Tibial nerve (tissue), 4 donors: ENCODE data around the gene ING2. TPM values are rescaled to one million over a fixed set of nuclear protein-coding genes. Genes with fewer than 3 reads are reported as not detected.

Experiments used
- DNase-seq, 2 donors: peaks; one replicate each; pipeline ENCODE4 v3.0.0-alpha.2; 2019; ENCODE audit warnings: low spot score in 2 of 2
- H3K27ac ChIP-seq, 4 donors: fragments of 200-600 bp; sonication (generic) in 3 of 4; one replicate each; pipeline ENCODE4 v1.5.1; 2017 to 2019; ENCODE audit warnings: mild to moderate bottlenecking in 1 of 4
- H3K27me3 ChIP-seq, 2 donors: fragments of 200-600 bp; sonication (generic) in 1 of 2; one replicate each; pipeline versions ENCODE4 v1.5.1 to v1.6.0; 2017 to 2019
- H3K36me3 ChIP-seq, 3 donors: fragments of 200-600 bp; sonication (generic); one replicate each; pipeline ENCODE4 v1.5.1; 2018 to 2019
- H3K4me1 ChIP-seq, 4 donors: fragments of 200-600 bp; sonication (generic) in 3 of 4; one replicate each; pipeline ENCODE4 v1.5.1; 2017 to 2019
- H3K4me3 ChIP-seq, 4 donors: fragments of 200-600 bp; sonication (generic) in 3 of 4; one replicate each; pipeline ENCODE4 v1.5.1; 2017 to 2019; ENCODE audit warnings: mild to moderate bottlenecking in 1 of 4, moderate library complexity in 1 of 4
- H3K9me3 ChIP-seq, 4 donors: fragments of 200-600 bp; sonication (generic) in 3 of 4; one replicate each; pipeline ENCODE4 v1.5.1; 2017 to 2019
- CTCF ChIP-seq, 5 experiments: fragments of 200-600 bp in 3 of 5; fragments of 450-650 bp in 2 of 5; sonication (generic) in 3 of 5; IDR thresholded peaks; one replicate each; pipeline ENCODE4 v1.5.1; 2016 to 2019; ENCODE audit warnings: antibody characterized with exemption in 5 of 5, mild to moderate bottlenecking in 3 of 5, moderate library complexity in 2 of 5
- EP300 ChIP-seq, 2 donors: sonication (generic); formaldehyde crosslinking; IDR thresholded peaks; one replicate each; pipeline ENCODE4 v1.6.1; 2017; ENCODE audit warnings: antibody characterized with exemption in 2 of 2, mild to moderate bottlenecking in 1 of 2
- POLR2A ChIP-seq, 2 donors: fragments of 450-650 bp; IDR thresholded peaks; one replicate each; pipeline ENCODE4 v1.6.1; 2017; ENCODE audit warnings: antibody characterized with exemption in 2 of 2, mild to moderate bottlenecking in 2 of 2, moderate library complexity in 2 of 2
- WGBS, 2 donors: methylation state at CpG; one replicate each; pipeline ENCODE4 v1.1.5; 2018; 5-methylcytosine and 5-hydroxymethylcytosine counted together
- total RNA-seq, 4 donors: library from RNA; depleted of rRNA; stranded (reverse); fragments of >200 nt; gene quantifications; one replicate each; pipeline ENCODE4 v1.1.0, GENCODE V29; 2016

The ING2 gene
- total RNA-seq, 4 donors from 2014 or later = 9.6 to 32.3 (median 16.3) TPM

GRCh38 chr4:183540410-183541009 lies 35.7 kb downstream of the ING2 start:
- TF ChIP-seq EP300 (IDR thresholded peaks at IDR 0.05) (no peak), CTCF (IDR thresholded peaks at IDR 0.05) (no peak), POLR2A (IDR thresholded peaks at IDR 0.05) (no peak)
- no peaks in the 10 kb centered on the region for H3K27me3 ChIP-seq
- WGBS, 2 donors = 51 to 68% methylated on average over 13 of the region's 13 CpGs
- H3K4me1 ChIP-seq = peaks cover 0 to 17% (median 0%) of the 10 kb centered on the region in 4 donors
- no peaks in the 10 kb centered on the region for H3K36me3 ChIP-seq
- DNase-seq = no peak
- H3K9me3 ChIP-seq = peaks cover 0 to 12% (median 0%) of the 10 kb centered on the region in 4 donors
- H3K27ac ChIP-seq = peak overlapping the region in 1 of 4 donors; percentile 73
- peak overlapping the region in 1 of 4 donors; percentile 25 for H3K4me3 ChIP-seq

GRCh38 chr4:183541010-183541751 lies 36.3 kb downstream of the ING2 start:
- WGBS, 2 donors = 50 to 61% methylated on average over 13 of the region's 13 CpGs

GRCh38 chr4:183541752-183542040 lies 36.8 kb downstream of the ING2 start:
- TF ChIP-seq CTCF (IDR thresholded peaks at IDR 0.05) (no peak), EP300 (IDR thresholded peaks at IDR 0.05) (no peak), POLR2A (IDR thresholded peaks at IDR 0.05) (no peak)
- 27 to 30% methylated on average over 3 of the region's 3 CpGs for WGBS, 2 donors
- Histone ChIP-seq H3K27me3 (no peaks in the 10 kb centered on the region), H3K36me3 (no peaks in the 10 kb centered on the region), H3K9me3 (peaks cover 0 to 12% (median 0%) of the 10 kb centered on the region in 4 donors), H3K4me1 (peaks cover 0 to 17% (median 0%) of the 10 kb centered on the region in 4 donors), H3K27ac (peak overlapping the region in 1 of 4 donors; percentile 73), H3K4me3 (no peak overlapping the region)
- DNase-seq = no peak

More at GRCh38 chr4:183541010-183541751, 36.3 kb downstream of the ING2 start:
- peak in 1 of 2 donors; percentile 29 for DNase-seq
- Histone ChIP-seq H3K9me3 (peaks cover 0 to 12% (median 0%) of the 10 kb centered on the region in 4 donors), H3K4me1 (peaks cover 0 to 17% (median 0%) of the 10 kb centered on the region in 4 donors), H3K27me3 (no peaks in the 10 kb centered on the region), H3K27ac (peak overlapping the region in 2 of 4 donors; percentile 64 to 73), H3K36me3 (no peaks in the 10 kb centered on the region), H3K4me3 (peak overlapping the region in 1 of 4 donors; percentile 25)
- TF ChIP-seq CTCF (IDR thresholded peaks at IDR 0.05) (no peak), EP300 (IDR thresholded peaks at IDR 0.05) (no peak), POLR2A (IDR thresholded peaks at IDR 0.05) (no peak)

GRCh38 chr4:183543435-183543834 lies 38.6 kb downstream of the ING2 start:
- no peak overlapping the region for H3K4me3 ChIP-seq
- H3K27me3 ChIP-seq = no peaks in the 10 kb centered on the region
- TF ChIP-seq EP300 (IDR thresholded peaks at IDR 0.05) (no peak), CTCF (IDR thresholded peaks at IDR 0.05) (no peak), POLR2A (IDR thresholded peaks at IDR 0.05) (no peak)
- H3K9me3 ChIP-seq = peaks cover 0 to 12% (median 0%) of the 10 kb centered on the region in 4 donors
- no peaks in the 10 kb centered on the region for H3K36me3 ChIP-seq
- no peak overlapping the region for H3K27ac ChIP-seq
- H3K4me1 ChIP-seq = peaks cover 0 to 17% (median 0%) of the 10 kb centered on the region in 4 donors
- WGBS, 2 donors = 53 to 57% methylated on average over 2 of the region's 2 CpGs
- no peak for DNase-seq

GRCh38 chr4:183544109-183544508 lies 39.3 kb downstream of the ING2 start:
- no peaks in the 10 kb centered on the region for H3K27me3 ChIP-seq
- 81 to 82% methylated on average over 5 of the region's 5 CpGs for WGBS, 2 donors
- peaks cover 0 to 12% (median 0%) of the 10 kb centered on the region in 4 donors for H3K9me3 ChIP-seq
- peaks cover 0 to 17% (median 0%) of the 10 kb centered on the region in 4 donors for H3K4me1 ChIP-seq
- no peak overlapping the region for H3K27ac ChIP-seq
- no peak overlapping the region for H3K4me3 ChIP-seq
- H3K36me3 ChIP-seq = no peaks in the 10 kb centered on the region
- DNase-seq = no peak
- TF ChIP-seq EP300 (IDR thresholded peaks at IDR 0.05) = no peak
- TF ChIP-seq POLR2A (IDR thresholded peaks at IDR 0.05) = no peak
- TF ChIP-seq CTCF (IDR thresholded peaks at IDR 0.05) = no peak
